GM12878 (cell line): ENCODE results near the gene S100A16. TPM values are rescaled to one million over a fixed set of nuclear protein-coding genes. Genes with fewer than 3 reads are reported as not detected.

Source experiments
- CBX3 ChIP-seq: fragments of 200-600 bp; sonication (generic); IDR thresholded peaks from 2 replicates; pipeline ENCODE4 v1.6.1; 2016; ENCODE audit warnings: low read depth, borderline replicate concordance
- GABPA ChIP-seq: IDR thresholded peaks from 2 replicates; pipeline ENCODE4 v1.6.1; 2014; ENCODE audit warnings: antibody characterized with exemption, low read depth, mild to moderate bottlenecking, inconsistent platforms
- HDAC2 ChIP-seq: fragments of 200-600 bp; sonication (generic); IDR thresholded peaks from 2 replicates; pipeline ENCODE4 v1.6.1; 2017
- IRF4 ChIP-seq: IDR thresholded peaks from 2 replicates; pipeline ENCODE4 v1.6.1; 2011; ENCODE audit warnings: low read depth, low read length
- JUNB ChIP-seq: IDR thresholded peaks from 2 replicates; pipeline ENCODE4 v1.6.1; 2016; ENCODE audit warnings: antibody characterized with exemption, mild to moderate bottlenecking
- MYC ChIP-seq: IDR thresholded peaks from 2 replicates; pipeline ENCODE4 v1.6.1; 2011; ENCODE audit warnings: mild to moderate bottlenecking, low read length, moderate library complexity, inconsistent platforms; ENCODE audit not compliant: insufficient read depth, insufficient replicate concordance, insufficient read length, severe bottlenecking
- POLR2A ChIP-seq: IDR thresholded peaks from 2 replicates; pipeline ENCODE4 v1.6.1; 2011; ENCODE audit warnings: low read depth, mild to moderate bottlenecking, low read length
- RAD51 ChIP-seq: fragments of 450-650 bp; IDR thresholded peaks from 2 replicates; pipeline ENCODE4 v1.6.1; 2016; ENCODE audit warnings: moderate library complexity, mild to moderate bottlenecking, inconsistent platforms
- RUNX3 ChIP-seq: IDR thresholded peaks from 2 replicates; pipeline ENCODE4 v1.6.1; 2012; ENCODE audit warnings: low read length, inconsistent platforms
- SP1 ChIP-seq: IDR thresholded peaks from one replicate; pipeline ENCODE4 v1.6.1; 2011; ENCODE audit warnings: low read depth, low read length
- STAT3 ChIP-seq: IDR thresholded peaks from 2 replicates; pipeline ENCODE4 v1.6.1; 2011; ENCODE audit warnings: low read depth, low read length, improper control_type of control experiment
- TCF7 ChIP-seq: IDR thresholded peaks from 2 replicates; pipeline ENCODE4 v1.6.1; 2014; ENCODE audit warnings: antibody characterized with exemption, borderline replicate concordance
- WRNIP1 ChIP-seq: IDR thresholded peaks from 2 replicates; pipeline ENCODE4 v1.6.1; 2011; ENCODE audit warnings: low read depth, low read length, improper control_type of control experiment, borderline replicate concordance
- polyA plus RNA-seq, 11 experiments: library from polyadenylated mRNA; depleted of rRNA in 4 of 11; unstranded in 6 of 11; stranded (reverse) in 5 of 11; fragments of >200 nt; fragmentation: Nextera tagmentation in 4 of 11; fragmentation: Illumina TruSeq in 1 of 11; extraction: Ambion mirVana in 4 of 11; extraction: Trizol in 1 of 11; gene quantifications; 1 replicate in 1 of 11; 2 replicates in 10 of 11; pipeline versions ENCODE4 v1.2.1 to v1.2.3, GENCODE V29; 2011 to 2016; ENCODE audit warnings: inconsistent platforms in 2 of 11, missing spikeins in 2 of 11, low read depth in 1 of 11
- total RNA-seq, 4 experiments: library from RNA; depleted of rRNA in 3 of 4; stranded (reverse); fragments of >200 nt in 3 of 4; fragmentation: Illumina TruSeq in 1 of 4; extraction: Trizol in 1 of 4; gene quantifications; 2 replicates each; pipeline versions ENCODE4 v1.2.1 to v1.2.3, GENCODE V29; 2013 to 2021
- TF ChIP-seq, protein P1 (sequence below): IDR thresholded peaks from 2 replicates; pipeline ENCODE4 v1.6.1; 2011; ENCODE audit warnings: mild to moderate bottlenecking, low read depth, low read length, moderate library complexity; ENCODE audit not compliant: insufficient replicate concordance
- TF ChIP-seq, protein P2 (sequence below): IDR thresholded peaks from 2 replicates; pipeline ENCODE4 v1.6.1; 2012; ENCODE audit warnings: low read depth, low read length, improper control_type of control experiment

Gene S100A16
- total and polyA plus RNA-seq, 10 of the 15 experiments (the other 5 are each of a cell fraction or from before 2014, with no cell fraction given), result 0.14 to 0.51 (median 0.25) TPM; not detected in 6

GRCh38 chr1:153592748-153593147 lies 20.2 kb downstream of the S100A16 start (continued):
- TF ChIP-seq, protein P1, sequence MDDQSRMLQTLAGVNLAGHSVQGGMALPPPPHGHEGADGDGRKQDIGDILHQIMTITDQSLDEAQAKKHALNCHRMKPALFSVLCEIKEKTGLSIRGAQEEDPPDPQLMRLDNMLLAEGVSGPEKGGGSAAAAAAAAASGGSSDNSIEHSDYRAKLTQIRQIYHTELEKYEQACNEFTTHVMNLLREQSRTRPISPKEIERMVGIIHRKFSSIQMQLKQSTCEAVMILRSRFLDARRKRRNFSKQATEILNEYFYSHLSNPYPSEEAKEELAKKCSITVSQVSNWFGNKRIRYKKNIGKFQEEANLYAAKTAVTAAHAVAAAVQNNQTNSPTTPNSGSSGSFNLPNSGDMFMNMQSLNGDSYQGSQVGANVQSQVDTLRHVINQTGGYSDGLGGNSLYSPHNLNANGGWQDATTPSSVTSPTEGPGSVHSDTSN, result no peak
- no peak for TF ChIP-seq MYC
- TF ChIP-seq IRF4, result no peak
- TF ChIP-seq, protein P2, sequence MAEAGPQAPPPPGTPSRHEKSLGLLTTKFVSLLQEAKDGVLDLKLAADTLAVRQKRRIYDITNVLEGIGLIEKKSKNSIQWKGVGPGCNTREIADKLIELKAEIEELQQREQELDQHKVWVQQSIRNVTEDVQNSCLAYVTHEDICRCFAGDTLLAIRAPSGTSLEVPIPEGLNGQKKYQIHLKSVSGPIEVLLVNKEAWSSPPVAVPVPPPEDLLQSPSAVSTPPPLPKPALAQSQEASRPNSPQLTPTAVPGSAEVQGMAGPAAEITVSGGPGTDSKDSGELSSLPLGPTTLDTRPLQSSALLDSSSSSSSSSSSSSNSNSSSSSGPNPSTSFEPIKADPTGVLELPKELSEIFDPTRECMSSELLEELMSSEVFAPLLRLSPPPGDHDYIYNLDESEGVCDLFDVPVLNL, result no peak
- TF ChIP-seq POLR2A, result no peak
- no peak for TF ChIP-seq HDAC2
- no peak for TF ChIP-seq GABPA
- TF ChIP-seq CBX3, result no peak
- no peak for TF ChIP-seq RUNX3
- TF ChIP-seq STAT3, result no peak
- TF ChIP-seq SP1, result no peak
- TF ChIP-seq TCF7, result no peak
- TF ChIP-seq WRNIP1, result no peak
- TF ChIP-seq JUNB, result no peak
- no peak for TF ChIP-seq RAD51
